Cerebellar nuclear complex (tissue), 1 donor: ENCODE measurements around the gene EFCAB9.
A peak's percentile ranks its signal among the peaks of the same experiment; 100 is the strongest.

Source experiments
- DNase-seq, 2 experiments: peaks; one replicate each; lab custom pipeline; 2025; lab: John Stamatoyannopoulos, UW

Gene EFCAB9

GRCh38 chr5:172165465-172165864 is 28.5 kb upstream of the EFCAB9 start:
- DNase-seq: no peak

GRCh38 chr5:172166030-172166826 is 27.7 kb upstream of the EFCAB9 start:
- no peak for DNase-seq

DNA sequence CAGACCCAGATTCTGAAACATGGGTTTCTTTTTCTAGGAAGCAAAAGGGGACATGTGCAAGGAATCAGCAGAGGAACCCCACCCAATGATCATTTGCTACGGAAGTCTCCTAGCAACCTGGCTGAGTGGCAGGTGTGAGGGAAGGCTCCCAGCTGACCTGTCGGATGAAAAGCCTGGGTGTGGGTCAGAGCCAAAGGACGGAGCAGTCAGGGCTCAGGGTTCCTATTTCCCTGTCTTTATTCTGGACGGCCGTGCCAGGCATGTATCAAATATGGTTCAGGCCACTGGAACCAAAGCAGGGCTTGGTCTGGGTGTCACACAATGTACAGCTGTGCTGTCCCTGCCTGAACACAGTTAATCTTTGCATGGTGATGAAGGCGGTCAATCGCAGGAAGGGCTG is 26.1 kb upstream of the EFCAB9 start:
- DNase-seq: no peak

- no peak for DNase-seq
These were observed 25.7 kb upstream of the EFCAB9 start for GRCh38 chr5:172168311-172168710.

DNA sequence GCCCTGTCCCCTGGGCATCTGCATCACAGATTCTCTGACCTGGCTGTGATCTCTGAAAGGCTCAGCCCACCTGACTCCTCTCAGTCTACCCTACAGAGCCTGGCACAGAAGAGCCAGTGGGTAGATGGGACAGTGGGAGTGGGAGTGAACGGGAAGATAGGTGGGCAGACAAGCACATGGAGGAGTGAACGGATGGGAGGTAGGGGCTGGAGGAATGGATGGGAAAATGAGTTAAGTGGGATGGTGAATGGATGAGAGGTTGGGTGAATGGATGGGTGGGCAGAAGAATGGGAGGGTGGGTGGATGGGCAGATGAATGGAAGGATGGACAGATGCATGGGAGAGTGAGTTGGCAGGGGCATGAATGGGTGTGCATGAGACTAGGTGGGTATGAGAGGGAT is 24.8 kb upstream of the EFCAB9 start:
- no peak for DNase-seq

- DNase-seq: peak; percentile 51 to 84
These were observed 23.7 kb upstream of the EFCAB9 start for GRCh38 chr5:172170251-172170701.

DNA sequence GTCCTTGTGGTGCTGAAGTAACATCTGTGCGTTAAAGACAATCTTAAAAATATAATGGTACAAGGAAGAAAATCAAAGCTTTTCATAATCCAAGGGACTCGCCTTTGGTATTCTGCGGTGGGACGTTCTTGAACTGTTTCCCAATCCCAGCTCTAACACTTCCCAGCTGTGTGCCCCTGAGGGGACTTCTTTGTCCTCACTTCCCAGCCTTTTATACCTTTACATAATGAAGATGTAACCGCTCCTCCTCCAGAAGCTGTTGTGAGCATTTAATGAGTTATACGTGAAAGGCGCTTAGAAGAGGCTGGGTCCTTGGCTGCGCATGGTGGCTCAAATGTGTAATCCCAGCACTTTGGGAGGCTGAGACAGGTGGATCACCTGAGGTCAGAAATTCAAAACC is 22.9 kb upstream of the EFCAB9 start:
- DNase-seq: no peak

- DNase-seq: no peak
These were observed 20.9 kb upstream of the EFCAB9 start for GRCh38 chr5:172172912-172173563.

DNA sequence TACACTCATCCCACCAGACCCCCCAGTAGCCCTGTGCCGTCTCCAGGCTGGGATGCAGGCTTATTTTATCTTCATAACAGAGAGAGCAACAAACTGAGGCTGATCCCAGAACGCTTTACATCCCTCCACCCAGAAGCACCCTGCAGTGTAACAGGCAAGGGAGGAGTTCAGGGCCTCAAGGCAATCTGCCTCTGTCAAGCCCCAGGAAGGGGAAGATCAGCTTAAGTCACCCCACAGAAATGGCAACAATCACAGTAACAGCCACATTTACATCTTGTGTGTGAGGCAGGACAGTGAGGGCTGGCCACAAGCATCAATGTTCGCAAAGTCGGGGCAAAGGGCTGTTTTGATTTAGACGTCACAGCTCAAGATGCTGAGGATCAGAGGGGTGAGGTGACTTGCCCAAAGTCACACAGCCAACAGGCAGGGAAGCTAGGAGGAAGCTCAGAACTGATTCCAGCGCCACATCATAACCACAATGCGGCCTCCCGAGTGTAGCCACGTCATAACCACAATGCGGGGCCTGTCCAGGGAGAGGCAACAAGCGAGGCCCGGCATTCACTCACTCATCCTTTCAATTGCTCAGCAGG is 20.3 kb upstream of the EFCAB9 start:
- DNase-seq: no peak

- DNase-seq: no peak
These were observed 18.7 kb upstream of the EFCAB9 start for GRCh38 chr5:172175263-172175719.

- no peak for DNase-seq
These were observed 16.8 kb upstream of the EFCAB9 start for GRCh38 chr5:172177176-172177575.

DNA sequence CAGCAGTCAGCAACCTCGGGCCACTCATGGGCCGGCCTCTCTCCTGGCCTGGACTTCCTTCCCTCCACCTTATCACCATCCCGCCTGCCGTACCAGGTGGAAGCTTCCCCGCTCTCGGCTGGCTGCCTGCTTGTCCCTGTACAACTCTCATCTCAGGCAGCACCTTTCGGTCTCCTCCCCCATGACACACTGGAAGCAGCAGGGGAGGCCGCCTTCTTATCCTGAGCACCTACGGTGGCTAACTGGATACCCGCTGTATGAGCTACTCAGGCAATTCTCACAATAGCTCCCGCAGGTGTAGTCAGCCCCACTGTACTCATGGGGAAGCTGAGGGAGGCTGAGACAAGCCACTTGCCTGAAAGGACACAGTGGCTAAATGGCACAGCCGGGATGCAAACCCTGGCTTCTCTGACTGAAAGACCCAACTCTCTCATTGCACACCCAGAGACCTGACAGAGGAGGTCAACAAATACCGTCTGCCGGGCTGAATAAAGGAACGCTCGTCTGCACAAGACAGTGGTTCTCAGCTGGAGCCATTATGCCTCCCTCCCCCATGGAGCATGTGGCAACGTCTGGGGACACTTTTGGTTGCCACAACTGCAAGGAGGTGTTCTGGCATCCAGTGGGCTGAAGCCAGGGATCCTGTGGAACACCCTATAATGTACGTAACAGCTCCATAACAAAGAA is 15.5 kb upstream of the EFCAB9 start:
- DNase-seq: peak; percentile 25 to 37

GRCh38 chr5:172178991-172179989 is 14.7 kb upstream of the EFCAB9 start:
- no peak for DNase-seq

GRCh38 chr5:172180936-172181335 is 13.0 kb upstream of the EFCAB9 start:
- DNase-seq: no peak

GRCh38 chr5:172182291-172182690 is 11.7 kb upstream of the EFCAB9 start:
- no peak for DNase-seq

DNA sequence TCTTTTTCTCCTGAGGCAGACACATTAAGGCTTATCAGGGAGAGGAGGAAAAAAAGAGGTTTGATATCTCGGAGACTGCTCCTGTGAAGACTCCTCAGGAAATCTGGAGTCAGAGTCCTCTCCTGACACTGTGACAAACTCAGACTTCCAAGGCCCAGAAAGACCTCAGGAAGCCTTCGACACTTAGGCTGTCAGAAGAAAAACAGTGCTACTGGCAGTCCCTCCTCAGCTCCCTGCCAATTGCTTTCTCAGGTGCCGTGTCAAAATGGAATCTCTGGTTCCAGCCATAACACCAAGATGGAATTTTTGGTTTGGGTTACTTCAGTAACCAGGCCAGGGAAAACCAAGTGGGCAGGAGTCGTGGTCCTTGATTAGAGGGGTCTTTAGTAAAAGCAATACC is 10.1 kb upstream of the EFCAB9 start:
- no peak for DNase-seq

DNA sequence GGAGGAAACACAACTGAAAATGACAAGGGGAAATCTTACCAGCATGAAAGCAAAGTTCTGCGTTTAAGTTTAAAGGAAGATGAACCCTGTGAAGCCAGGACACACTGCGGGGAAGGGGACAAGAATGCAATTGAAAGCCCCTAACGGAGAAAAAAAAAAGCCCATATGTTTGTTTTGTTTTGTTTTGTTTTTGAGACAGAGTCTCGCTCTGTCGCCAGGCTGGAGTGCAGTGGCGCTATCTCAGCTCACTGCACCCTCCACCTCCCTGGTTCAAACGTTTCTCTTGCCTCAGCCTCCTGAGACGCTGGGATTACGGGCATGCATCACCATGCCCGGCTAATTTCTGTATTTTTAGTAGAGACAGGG is 8.9 kb upstream of the EFCAB9 start:
- DNase-seq: no peak

- DNase-seq: no peak
These were observed 7.8 kb upstream of the EFCAB9 start for GRCh38 chr5:172186114-172186695.

GRCh38 chr5:172187118-172188032 is 6.6 kb upstream of the EFCAB9 start:
- peak in 1 of 2 experiments; percentile 27 for DNase-seq
